OCI-LY3 (cell line): ENCODE measurements around the gene ZNF710.

Experiments
- H2AFZ ChIP-seq: fragments of 200-600, 300-600 bp; shearing (Covaris generic); 2 replicates; pipeline ENCODE4 v1.6.0; 2014; ENCODE audit warnings: antibody characterized with exemption, low read depth, low read length
- H3K27ac ChIP-seq: fragments of 200-600, 300-600 bp; sonication (generic); 2 replicates; pipeline ENCODE4 v1.5.1; 2014; ENCODE audit warnings: mild to moderate bottlenecking, low read length, moderate library complexity, mixed read lengths
- H3K27me3 ChIP-seq: fragments of 200-600, 300-600 bp; sonication (generic); 2 replicates; pipeline ENCODE4 v1.6.1; 2014; ENCODE audit warnings: low read depth, low read length, mixed read lengths
- H3K36me3 ChIP-seq: fragments of 200-600, 300-600 bp; sonication (generic); replicated peaks from 2 replicates; pipeline ENCODE3; 2014; ENCODE audit warnings: low read depth, low read length, mixed read lengths
- H3K4me1 ChIP-seq: fragments of 300-600, 200-600 bp; sonication (generic); 2 replicates; pipeline ENCODE4 v1.6.1; 2014; ENCODE audit warnings: low read length, mixed read lengths
- H3K4me2 ChIP-seq: fragments of 200-600, 300-600 bp; sonication (generic); 2 replicates; pipeline ENCODE4 v1.6.1; 2014; ENCODE audit warnings: low read length, mixed read lengths
- H3K4me3 ChIP-seq: fragments of 300-600, 200-600 bp; sonication (generic); 2 replicates; pipeline ENCODE4 v1.5.1; 2014; ENCODE audit warnings: antibody characterized with exemption, mild to moderate bottlenecking, low read length, moderate library complexity
- H3K79me2 ChIP-seq: fragments of 300-600, 200-600 bp; shearing (Covaris generic); 2 replicates; pipeline ENCODE4 v1.6.1; 2014; ENCODE audit warnings: mild to moderate bottlenecking, low read length, mixed read lengths
- H3K9ac ChIP-seq: fragments of 300-600, 200-600 bp; shearing (Covaris generic); 2 replicates; pipeline ENCODE4 v1.6.0; 2014; ENCODE audit warnings: mild to moderate bottlenecking, low read length, moderate library complexity
- H3K9me3 ChIP-seq: fragments of 200-600, 300-600 bp; shearing (Covaris generic); 2 replicates; pipeline ENCODE4 v1.6.1; 2014; ENCODE audit warnings: low read length, mixed read lengths; ENCODE audit not compliant: insufficient read depth
- H4K20me1 ChIP-seq: fragments of 200-600, 300-600 bp; sonication (generic); 2 replicates; pipeline ENCODE4 v1.6.1; 2016; ENCODE audit warnings: low read length, mixed read lengths; ENCODE audit not compliant: insufficient read depth
- CTCF ChIP-seq: fragments of 200-600, 300-600 bp; sonication (generic); IDR thresholded peaks from 2 replicates; pipeline ENCODE4 v1.5.1; 2014; ENCODE audit warnings: antibody characterized with exemption, low read length, low read depth
- EZH2phosphoT487 ChIP-seq: fragments of 200-600 bp; shearing (Covaris generic); IDR thresholded peaks from 2 replicates; pipeline ENCODE4 v1.6.1; 2018; ENCODE audit warnings: antibody characterized with exemption, mixed run types, low read depth

ZNF710 gene

GRCh38 chr15:90046911-90047392 is 45.8 kb downstream of the ZNF710 start:
- Histone ChIP-seq H3K4me1 (peaks cover 86% of the 10 kb centered on the region), H3K27ac (peak overlapping the region; percentile 95)

GRCh38 chr15:90047956-90048575 is 46.9 kb downstream of the ZNF710 start:
- Histone ChIP-seq H4K20me1 (no peaks in the 10 kb centered on the region), H3K4me1 (peaks cover 84% of the 10 kb centered on the region), H3K27me3 (no peaks in the 10 kb centered on the region), H3K79me2 (peaks cover 91% of the 10 kb centered on the region), H2AFZ (no peak overlapping the region), H3K9me3 (no peaks in the 10 kb centered on the region), H3K4me2 (peak overlapping the region; percentile 71), H3K36me3 (peaks cover 31% of the 10 kb centered on the region), H3K27ac (peak overlapping the region; percentile 95), H3K9ac (peak overlapping the region; percentile 82), H3K4me3 (no peak overlapping the region)
- TF ChIP-seq EZH2phosphoT487 (no peak), CTCF (no peak)

More at GRCh38 chr15:90046911-90047392, 45.8 kb downstream of the ZNF710 start:
- no peak overlapping the region for H2AFZ ChIP-seq
- H3K79me2 ChIP-seq, result peaks cover 93% of the 10 kb centered on the region
- peak overlapping the region; percentile 71 for H3K4me2 ChIP-seq
- H3K9ac ChIP-seq, result peak overlapping the region; percentile 82
- TF ChIP-seq EZH2phosphoT487, result no peak
- no peak for TF ChIP-seq CTCF
- no peaks in the 10 kb centered on the region for H3K27me3 ChIP-seq
- peaks cover 35% of the 10 kb centered on the region for H3K36me3 ChIP-seq
- peak overlapping the region; percentile 24; the same call in 1 of the 2 replicates for H3K4me3 ChIP-seq
- no peaks in the 10 kb centered on the region for H4K20me1 ChIP-seq
- H3K9me3 ChIP-seq, result no peaks in the 10 kb centered on the region

GRCh38 chr15:90049030-90049429 is 47.9 kb downstream of the ZNF710 start:
- no peaks in the 10 kb centered on the region for H3K27me3 ChIP-seq
- H3K4me2 ChIP-seq, result no peak overlapping the region
- peaks cover 92% of the 10 kb centered on the region for H3K79me2 ChIP-seq
- no peak overlapping the region for H3K9ac ChIP-seq
- TF ChIP-seq CTCF, result no peak
- TF ChIP-seq EZH2phosphoT487, result no peak
- peak overlapping the region; percentile 95 for H3K27ac ChIP-seq
- H3K4me3 ChIP-seq, result no peak overlapping the region
- H3K4me1 ChIP-seq, result peaks cover 84% of the 10 kb centered on the region
- no peaks in the 10 kb centered on the region for H4K20me1 ChIP-seq
- H3K36me3 ChIP-seq, result peaks cover 29% of the 10 kb centered on the region
- no peaks in the 10 kb centered on the region for H3K9me3 ChIP-seq
- H2AFZ ChIP-seq, result no peak overlapping the region

GRCh38 chr15:90049666-90050604 is 48.8 kb downstream of the ZNF710 start:
- TF ChIP-seq EZH2phosphoT487, result no peak
- TF ChIP-seq CTCF, result no peak
- H4K20me1 ChIP-seq, result no peaks in the 10 kb centered on the region
- H3K4me2 ChIP-seq, result no peak overlapping the region

More at GRCh38 chr15:90049666-90050604, 48.8 kb downstream of the ZNF710 start:
- Histone ChIP-seq H2AFZ (no peak overlapping the region), H3K9ac (no peak overlapping the region), H3K4me1 (peaks cover 84% of the 10 kb centered on the region), H3K27me3 (no peaks in the 10 kb centered on the region), H3K27ac (peak overlapping the region; percentile 95; the same call in 1 of the 2 replicates), H3K79me2 (peaks cover 92% of the 10 kb centered on the region), H3K36me3 (peaks cover 22% of the 10 kb centered on the region), H3K9me3 (no peaks in the 10 kb centered on the region), H3K4me3 (no peak overlapping the region)
